Activated CD8-positive, alpha-beta memory T cell treated with anti-CD3 and anti-CD28 coated beads, Interleukin-2, amount 50 U/mL, for 48 hours (primary cell): ENCODE data around the gene NKD1.

Experiments used
- DNase-seq: peaks from one replicate; pipeline ENCODE4 v3.0.0-alpha.2; 2020

The NKD1 gene

DNA sequence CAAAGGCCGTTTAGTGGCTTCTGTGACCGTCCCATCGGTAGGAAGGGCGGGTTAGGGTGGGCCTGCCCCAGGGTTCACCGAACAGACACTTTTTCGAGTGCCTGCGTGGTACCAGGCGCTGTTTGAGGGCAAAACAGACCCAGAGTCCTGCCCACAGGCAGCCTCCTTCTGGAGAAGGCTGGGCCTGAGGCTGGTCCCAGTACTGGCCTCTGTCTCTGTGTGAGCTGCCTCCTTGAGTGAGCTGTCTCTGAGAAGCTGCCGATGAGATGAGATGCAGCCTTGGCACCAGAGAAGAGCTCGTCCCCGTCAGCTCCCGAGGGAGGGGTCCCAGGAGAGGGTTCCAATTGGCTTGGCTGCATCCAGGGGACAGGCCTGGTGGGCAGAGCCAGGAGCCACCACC, 53.1 kb downstream of the NKD1 start:
- DNase-seq = no peak

DNA sequence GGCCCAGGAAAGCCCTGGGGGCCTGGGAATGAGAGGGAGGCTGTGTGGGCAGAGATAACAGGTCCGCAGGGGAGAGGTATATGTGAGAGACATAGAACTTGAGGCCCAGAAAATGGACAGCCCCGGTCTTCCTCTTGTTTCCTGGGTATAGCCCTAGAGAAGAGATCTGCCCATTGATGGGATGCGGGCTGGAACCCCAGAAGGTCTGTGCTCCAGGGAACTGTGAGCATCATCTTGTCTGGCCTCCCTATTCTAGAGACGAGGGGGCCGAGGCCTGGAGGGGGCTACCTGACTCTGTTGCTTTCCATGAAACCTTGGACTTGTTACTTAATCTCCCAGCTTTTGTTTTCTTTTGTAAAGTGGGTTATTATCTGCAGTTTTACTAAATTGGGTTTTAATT, 53.9 kb downstream of the NKD1 start:
- no peak for DNase-seq

DNA sequence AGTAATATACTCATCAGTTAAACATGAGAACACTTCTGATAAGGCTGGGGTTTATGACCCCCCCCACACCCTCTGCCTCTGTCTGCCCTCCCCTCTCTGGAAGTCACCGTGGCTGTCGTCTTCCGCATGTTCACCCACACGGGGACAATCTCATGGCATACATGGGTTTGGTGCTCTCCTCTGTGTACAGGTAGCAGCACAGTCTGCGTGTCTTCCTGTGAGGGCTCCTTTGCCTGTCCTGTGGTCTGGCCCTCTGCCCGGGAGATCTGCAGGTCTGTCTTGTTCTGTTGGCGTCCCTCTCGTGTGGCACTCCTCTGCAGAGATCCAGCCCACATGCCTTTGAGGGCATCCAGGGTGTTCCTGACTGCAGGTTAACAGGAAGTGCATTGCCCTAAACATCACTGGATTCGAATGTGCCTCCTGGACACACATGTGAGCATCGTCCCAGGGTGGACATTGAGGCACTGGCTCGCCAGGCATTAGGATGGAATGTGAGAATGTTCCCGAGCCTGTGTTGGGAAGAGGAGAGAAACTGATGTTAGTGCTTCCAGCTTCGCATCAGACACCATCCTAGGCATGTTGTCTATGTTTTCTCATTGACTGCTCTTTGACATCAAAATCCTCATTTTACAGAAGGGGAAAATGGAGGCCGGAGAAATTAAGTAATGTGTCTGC, 54.5 kb downstream of the NKD1 start:
- DNase-seq = no peak

DNA sequence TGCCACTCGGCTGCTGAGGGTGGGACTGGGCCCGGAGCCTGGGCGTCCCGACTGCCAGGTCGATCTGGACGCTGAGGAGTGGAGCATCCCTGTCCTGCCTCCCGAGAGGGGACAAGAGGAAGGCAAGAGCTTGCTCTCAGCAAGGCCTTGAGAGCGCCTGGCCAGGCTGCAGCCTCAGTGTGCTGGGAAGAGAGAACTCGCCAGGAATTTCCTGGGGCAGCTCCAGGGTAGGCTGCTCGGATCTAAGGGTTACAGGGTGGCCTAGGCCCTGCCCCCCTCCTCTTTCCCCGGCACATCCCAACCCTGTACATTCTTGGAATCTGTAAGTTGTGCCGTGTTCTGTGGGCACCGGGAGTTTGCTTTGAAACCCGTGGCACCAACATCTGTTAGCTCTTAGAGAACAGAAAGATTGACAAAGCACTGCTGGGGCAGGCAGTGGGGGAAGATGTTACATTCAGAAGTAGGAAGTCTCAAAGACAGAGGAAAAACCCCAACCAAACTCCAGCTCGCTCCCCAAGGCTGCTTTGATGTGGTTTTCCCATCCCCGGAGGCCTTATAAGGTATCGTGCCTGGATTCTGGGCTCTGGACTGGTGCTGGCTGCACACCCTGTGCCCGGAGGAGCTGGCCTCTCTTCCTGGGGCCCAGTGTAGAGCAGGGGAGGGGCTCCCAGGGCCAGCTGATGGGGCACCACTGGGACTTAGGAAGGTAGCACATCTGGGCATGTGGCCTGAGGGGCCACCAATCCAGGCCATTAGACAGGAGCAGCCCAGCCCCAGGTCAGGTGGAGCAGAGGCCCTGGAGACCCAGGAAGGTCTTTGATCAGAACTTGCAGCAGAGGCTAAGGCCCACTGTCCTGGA, 55.2 kb downstream of the NKD1 start:
- no peak for DNase-seq

DNA sequence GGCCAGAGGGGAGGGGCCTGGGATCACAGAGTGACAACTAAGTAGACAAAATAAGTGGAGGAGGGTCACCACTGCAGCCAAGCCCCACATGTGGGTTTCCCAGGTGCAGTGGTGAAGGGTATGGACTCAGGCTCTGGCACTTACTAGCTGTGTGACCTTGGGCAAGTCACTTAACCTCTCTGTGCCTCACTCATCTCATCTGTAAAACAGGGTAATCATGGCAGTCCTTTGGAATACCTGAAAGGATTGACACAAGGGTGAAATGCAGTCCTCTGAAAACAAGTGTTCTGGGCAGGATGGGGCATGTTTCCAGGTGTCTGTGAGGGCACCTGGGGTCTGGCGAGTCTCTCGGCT, 55.8 kb downstream of the NKD1 start:
- no peak for DNase-seq

DNA sequence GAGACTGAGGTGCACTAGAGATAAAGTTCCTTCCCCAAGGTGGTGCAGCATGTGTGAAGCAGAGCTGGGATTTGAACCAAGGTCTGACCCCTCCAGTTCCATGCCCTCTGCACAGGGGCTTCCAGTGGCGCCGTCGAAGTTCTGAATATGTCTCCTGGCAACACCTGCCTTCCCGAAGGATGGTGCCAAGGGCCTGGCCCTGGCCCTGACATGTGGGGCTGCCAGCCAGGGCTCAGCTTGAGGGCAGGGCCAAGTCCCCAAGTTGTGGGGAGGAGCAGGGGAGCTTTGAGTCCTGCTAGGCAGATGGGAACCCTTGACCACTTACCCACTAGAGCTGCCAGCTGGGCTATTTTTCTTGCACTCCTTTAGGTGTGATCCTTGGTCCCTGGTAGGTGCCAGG, 56.4 kb downstream of the NKD1 start:
- DNase-seq = no peak

DNA sequence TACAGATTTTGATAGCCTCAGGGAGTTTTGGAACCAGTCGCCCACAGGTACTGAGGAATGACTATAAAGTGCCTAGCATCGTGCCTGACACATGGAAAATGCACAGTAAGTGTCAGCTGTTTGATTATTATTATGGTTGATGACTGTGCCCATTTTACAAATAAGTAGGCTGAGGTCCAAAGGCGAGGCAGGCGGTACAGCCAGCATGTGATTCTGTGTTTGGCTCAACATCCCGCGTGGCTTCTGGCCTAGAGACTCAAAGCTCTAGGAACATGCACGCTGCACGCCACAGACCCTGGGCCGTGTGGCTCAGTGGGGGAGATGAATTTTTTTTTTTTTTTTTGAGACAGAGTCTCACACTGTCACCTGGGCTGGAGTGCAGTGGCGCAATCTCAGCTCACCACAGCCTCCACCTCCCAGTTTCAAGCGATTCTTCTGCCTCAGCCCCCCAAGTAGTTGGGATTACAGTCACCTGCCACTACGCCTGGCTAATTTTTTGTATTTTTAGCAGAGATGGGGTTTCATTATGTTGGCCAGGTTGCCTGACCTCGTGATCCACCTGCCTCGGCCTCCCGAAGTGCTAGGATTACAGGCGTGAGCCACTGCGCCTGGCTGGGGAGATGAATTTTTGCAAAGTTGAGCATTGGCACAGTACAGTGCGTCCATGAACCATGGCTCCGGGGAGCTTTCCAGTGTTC, 57.7 kb downstream of the NKD1 start:
- no peak for DNase-seq

DNA sequence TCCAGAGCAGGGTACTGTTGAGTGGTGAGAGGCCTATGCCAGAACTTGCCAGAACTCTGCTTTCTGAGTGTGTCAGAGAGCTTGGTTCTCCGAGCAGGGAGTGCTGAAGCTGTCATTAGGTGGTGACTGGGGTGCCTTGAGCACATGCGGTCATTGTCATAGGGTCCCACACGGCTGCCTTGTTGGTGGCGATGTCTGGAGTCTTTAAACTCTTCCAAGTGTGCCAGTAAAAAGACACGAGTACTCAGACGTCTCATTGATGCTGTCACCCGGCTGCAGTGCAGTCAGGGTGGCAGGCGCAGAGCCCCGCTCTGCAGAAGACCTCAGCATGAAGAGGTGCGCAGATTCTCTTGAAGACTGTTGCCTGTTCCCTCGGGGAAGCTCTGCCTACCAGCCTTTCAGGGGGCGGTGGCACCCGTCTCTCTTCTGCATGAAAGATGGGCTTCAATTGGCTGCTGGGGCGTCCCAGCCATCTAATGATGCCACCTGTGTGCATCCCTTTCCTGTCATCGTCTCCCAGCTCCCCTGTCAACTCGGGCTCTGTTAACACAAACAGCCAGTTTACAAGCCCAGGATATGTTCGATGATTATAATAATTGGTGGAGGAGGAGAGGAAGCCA, 58.3 kb downstream of the NKD1 start:
- no peak for DNase-seq

DNA sequence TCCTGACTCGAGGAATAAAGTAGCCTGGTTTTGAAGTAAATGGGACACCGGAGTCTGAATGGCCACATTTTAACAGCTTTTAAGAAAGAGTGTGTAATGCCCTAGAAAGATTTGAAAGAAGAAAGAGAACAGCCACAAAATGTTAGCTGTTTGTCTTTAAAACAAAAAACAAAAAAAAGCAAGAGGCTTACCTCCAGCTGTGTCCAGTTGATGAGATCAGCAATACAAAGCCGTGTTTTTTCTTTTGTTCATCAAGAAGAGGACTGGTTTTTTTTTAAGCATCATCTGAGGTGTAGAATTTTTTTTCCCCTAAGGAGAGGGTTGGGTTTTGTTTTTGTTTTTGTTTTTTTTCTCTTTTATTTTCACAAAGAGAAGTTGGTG, 58.8 kb downstream of the NKD1 start:
- DNase-seq = no peak

DNA sequence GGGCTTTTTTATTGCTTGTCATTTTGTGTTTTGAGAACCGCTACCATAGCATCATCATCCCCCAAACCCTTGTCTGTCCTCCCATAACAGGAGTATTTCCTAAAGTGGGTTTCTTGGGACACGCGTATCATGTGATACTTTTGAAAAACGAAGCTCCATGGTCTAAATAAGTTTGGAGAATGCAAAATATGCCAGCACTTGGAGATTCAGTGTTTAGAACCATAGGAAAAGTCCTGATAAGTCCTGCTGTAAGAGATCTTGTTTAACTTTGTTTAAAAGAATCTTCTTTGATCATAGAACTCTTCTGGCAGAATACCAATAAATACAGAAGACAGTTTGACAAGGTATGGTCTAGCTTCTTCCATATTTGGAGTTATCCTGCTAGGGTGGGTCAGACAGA, 59.3 kb downstream of the NKD1 start:
- no peak for DNase-seq

DNA sequence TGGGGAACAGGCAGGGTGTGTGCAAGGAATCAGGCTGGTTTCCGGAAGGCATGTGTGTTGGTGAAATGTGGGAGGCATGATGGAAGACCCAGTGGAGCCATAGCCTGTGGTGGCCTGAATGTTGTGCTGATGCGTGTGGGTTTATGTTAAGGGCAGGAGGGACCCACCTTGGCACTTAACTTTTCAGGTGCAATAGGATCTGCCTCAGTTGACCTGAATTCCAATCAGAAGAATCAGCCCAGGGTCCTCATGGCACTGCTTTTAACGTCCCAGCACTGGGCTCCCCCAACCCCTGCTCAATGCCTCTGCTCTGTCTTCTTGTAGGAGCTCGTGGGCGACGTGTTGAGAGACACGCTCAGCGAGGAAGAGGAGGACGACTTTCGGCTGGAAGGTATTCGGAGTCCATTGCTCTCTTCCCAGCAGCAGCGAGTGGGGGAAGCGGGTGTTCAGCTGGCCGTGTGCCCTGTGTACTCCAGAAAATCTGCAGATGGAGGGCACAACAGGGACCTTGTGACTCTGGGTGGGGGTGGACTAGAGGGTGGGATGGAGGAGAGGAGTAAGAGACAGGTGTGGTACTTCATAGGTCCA, 59.9 kb downstream of the NKD1 start:
- no peak for DNase-seq

DNA sequence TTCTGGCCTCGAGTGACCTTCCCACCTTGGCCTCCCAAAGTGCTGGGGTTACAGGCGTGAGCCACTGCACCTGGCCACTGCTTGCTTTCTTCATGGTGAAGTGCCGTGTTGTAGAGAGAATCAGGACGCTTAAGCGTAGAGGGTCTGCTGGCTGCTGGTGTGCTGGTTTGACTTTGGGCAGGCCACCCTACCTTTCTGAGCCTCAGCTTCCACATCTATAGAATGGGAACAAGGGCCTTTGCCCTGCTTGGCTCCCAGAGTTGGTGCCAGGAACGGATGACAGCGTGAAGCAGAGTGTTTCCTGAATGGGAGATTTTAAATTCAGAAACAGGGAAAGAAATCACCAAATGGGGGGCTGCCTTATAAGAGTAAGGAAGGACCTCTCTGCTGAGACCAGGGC, 60.9 kb downstream of the NKD1 start:
- no peak for DNase-seq

DNA sequence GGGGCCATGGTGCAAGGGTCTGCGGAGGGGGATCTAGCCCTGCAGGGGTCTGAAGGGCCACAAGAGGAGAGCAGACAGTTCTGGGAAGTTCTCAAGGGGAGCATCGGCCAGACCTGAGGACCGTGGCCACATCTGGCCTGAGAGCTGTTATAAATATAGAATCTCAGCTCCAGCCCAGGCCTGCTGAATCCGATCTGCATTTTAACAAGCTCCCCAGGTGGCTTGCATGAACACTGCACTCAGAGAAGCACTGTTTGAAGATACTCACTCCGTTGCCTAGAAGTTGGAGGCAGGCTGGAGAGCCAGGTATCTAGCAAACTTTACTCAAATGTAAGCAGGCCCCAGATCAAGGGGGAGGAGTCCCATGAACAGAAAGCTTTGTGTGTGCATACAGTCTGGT, 61.3 kb downstream of the NKD1 start:
- DNase-seq = no peak

DNA sequence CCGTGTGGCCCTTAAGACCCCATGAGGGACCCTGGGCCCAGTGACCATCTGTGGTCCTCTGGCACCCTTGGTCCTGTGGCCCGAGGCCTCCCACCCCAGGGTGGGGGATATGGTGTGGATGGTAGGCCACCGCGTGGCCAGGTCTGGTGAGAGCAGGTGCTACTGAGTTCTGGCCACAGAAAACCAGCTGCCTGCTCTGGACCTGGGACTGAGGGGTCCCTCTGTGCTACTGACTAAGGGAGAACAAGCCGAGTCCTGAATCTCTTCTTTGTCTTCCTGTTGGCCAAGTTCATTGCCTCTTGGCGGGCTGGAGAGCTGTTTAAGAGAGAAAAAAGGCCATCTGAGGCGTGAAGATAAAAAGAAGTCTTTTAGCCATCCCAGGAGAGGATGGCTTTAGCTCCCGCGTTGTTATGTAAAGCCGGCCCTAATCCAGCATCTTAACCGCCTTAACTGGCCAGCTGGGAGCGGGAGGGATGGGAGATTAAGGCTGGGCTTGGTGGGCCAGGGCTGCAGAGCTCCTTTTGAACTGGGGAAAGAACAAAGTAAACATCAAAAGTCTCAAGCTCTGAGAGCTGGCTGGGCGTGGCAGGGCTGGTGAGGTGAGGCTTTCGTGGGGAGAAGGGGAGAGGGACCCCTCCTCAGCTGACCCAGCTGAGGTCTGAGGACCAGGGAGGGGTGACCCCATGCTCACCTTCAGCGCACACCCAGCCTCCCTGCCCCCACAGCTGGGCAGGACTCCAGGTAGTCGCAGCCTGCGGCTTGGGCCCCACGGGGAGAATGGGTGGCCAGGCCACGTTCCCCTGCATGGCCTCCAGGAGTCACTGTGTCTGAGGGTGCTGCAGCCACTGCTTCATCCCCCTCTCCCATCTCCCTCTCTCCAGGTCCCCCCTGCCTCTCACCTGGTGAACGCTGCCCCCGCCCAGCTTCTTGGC, 62.4 kb downstream of the NKD1 start:
- no peak for DNase-seq

DNA sequence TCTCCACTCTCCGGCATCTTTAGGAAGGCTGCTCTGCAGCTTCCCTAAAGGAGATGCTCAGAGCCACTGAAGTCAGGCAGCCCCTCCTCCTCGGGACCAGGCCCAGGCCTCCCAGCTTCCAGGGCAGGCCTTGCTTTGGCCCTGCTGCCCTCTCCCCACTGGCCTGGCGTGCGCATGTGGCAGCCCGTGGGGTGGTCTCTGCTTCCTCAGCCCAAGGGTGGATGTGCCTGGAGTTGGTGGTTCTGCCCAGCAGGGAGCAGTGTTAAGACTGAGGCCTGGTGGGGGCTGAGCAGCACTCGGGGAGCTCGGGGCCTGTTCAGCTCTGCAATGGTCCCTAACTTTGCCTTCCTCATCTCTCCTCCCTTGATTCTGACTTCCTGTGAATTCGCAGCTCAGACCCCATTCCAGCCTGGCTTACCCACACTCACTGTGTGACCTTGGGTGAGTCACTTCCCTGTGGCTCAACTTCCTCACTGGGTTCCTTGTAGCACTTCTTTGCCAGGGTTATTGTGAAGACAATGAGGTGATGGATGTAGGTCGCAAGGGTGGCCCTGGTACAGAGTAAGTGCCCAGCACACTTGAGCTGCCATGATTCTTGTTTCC, 63.2 kb downstream of the NKD1 start:
- no peak for DNase-seq

DNA sequence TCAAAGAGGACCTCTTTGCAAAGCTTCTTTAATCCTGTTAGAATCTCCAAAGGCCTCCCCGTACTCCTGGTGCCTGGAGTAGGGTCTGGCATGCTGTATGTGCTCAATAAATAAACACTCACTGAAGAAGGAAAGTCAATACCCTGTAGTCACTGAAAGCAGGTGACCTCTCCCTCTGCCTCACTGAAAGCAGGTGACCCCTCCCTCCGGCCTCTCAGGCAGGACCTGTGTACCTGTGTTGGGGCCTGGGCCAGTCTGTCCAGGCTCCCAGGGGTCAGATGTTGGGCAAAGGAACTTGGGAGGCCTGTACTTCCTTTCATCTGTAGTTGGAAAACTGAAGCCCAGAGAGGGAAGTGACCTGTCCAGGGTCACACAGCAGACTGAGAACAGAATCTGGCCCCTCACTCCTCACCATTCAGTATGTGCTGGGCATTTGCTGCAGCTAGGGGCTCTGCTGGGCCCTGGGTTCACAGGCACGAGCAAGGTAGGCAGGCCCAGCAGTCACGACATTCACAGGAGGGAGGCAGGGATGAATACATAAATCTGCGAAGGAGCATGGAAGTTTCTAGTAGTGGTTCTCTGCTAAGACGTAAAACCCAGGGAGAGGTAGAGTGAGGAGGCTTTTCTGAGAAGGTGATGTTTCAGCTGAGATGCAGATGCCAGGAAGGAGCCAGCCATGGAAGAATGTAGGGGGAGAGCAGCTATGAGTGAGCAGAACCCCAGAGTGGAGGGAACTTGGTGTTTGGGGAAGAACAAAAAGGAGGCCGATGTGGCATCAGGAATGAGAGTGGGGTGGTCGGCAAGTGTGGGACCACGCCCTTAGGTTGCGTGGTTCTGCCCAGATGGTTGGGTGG, 64.0 kb downstream of the NKD1 start:
- no peak for DNase-seq

DNA sequence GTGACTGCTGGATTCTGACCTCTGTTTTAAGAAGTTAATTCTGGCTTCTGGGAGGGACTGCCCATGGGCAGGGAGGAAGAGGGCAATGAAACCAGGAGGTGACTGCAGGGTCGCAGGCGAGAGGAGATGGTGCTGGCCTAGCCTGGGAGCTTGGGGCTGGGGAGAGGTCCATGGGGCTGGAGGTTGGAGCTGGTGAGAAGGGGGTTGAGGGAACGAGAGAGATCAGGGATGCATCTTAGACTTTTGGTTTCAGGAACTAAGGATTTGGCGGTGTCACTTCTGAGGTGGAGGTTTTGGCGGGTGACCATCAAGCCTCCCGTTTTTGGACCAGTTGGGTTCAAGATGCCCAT, 64.6 kb downstream of the NKD1 start:
- DNase-seq = no peak

DNA sequence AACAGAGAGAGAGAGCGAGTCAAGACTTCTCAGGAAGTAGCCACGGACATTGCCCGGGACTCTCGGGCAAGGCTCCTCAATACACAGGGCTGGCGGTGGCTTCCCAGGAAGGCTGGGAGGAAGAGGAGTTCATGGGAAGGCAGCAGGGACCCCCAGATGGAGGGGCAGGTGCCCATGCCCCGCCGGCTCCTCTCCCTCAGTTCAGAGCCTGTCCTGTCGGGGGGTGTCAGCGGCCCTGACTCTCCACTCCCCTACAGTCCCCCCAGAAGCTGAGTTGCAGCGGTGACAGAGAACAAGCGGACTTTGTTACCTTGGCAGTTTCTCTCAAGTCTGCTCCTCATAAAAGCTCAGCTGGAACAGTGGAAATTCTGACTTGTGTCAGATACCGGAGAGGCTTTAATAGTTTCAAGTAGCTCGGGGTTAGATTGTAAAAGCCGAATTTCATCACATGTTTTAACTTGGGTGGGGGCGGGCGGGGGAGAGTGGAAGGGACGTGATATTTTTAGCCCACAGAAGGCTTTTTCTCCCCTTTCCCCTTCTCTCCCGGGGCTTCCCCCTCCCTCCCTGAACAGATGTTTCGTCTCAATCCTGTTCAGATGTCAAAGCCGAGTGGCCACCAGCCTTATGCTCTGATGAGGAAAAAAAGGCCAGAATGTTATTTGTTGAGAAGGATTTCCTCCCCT, 65.2 kb downstream of the NKD1 start:
- no peak for DNase-seq

DNA sequence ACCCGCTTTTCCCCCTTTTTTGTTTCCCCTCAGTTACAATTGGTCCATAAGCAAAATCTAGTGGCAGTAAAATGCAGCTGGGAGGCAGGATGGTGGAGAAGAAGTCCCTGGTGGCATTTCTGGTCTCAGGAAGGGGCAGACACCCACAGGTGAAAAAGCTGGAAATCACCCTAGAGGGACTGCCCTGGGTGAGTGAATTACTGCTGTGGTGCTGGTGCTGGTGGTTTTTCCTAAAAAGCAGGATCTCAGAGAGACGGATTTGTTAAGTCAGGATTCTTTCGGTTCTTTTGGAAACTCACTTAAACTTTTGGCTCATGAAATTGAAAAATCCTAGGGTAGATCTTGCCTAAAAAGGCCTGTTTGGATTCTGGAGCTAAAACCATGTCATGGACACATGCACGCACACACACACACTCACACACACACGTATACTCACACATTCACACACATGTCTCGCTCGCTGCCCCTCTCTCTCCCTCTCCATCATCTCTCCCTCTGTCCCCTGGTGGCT, 65.8 kb downstream of the NKD1 start:
- no peak for DNase-seq
